Measurements from ENCODE around the gene STIM2.

Gene STIM2

GRCh38 chr4:26947318-26947717 lies 86.7 kb downstream of the STIM2 start:
- no peaks in the 10 kb centered on the region for H3K36me3 ChIP-seq (replicated peaks; ENCODE audit: insufficient read depth, low read length)
- H3K79me2 ChIP-seq (ENCODE audit: low read length): no peaks in the 10 kb centered on the region
- no peaks in the 10 kb centered on the region for H3K4me1 ChIP-seq (ENCODE audit: low read length)
- H3K27ac ChIP-seq (ENCODE audit: low read length): no peak overlapping the region
- H3F3A ChIP-seq (ENCODE audit: insufficient read depth, low read length): no peaks in the 10 kb centered on the region
- DNase-seq: no peak
- no peak overlapping the region for H2AFZ ChIP-seq (ENCODE audit: low read length)
- no peak overlapping the region for H3K9ac ChIP-seq (ENCODE audit: low read length)
- no peaks in the 10 kb centered on the region for H4K20me1 ChIP-seq (ENCODE audit: insufficient read depth, low read length)
- no peaks in the 10 kb centered on the region for H3K9me3 ChIP-seq (replicated peaks; ENCODE audit: insufficient read depth, low read length)
- H3K4me2 ChIP-seq (ENCODE audit: low read depth, low read length): no peak overlapping the region
- H3K9me2 ChIP-seq (replicated peaks; ENCODE audit: insufficient read depth, low read length): no peaks in the 10 kb centered on the region
- no peaks in the 10 kb centered on the region for H3K27me3 ChIP-seq (replicated peaks; ENCODE audit: insufficient read depth, low read length)
- no peak for TF ChIP-seq CTCF (IDR thresholded peaks at IDR 0.05; ENCODE audit: low read length)
- TF ChIP-seq EZH2 (optimal IDR thresholded peaks at IDR 0.05; ENCODE audit: low read depth, low read length): no peak
- no peak for TF ChIP-seq EZH2phosphoT487 (IDR thresholded peaks at IDR 0.05; ENCODE audit: low read length)
- H3K4me3 ChIP-seq (ENCODE audit: low read length): no peak overlapping the region

GRCh38 chr4:26950446-26950845 lies 89.8 kb downstream of the STIM2 start:
- H4K20me1 ChIP-seq (ENCODE audit: insufficient read depth, low read length): no peaks in the 10 kb centered on the region
- no peaks in the 10 kb centered on the region for H3K79me2 ChIP-seq (ENCODE audit: low read length)
- TF ChIP-seq EZH2phosphoT487 (IDR thresholded peaks at IDR 0.05; ENCODE audit: low read length) (no peak), CTCF (IDR thresholded peaks at IDR 0.05; ENCODE audit: low read length) (no peak), EZH2 (optimal IDR thresholded peaks at IDR 0.05; ENCODE audit: low read depth, low read length) (no peak)
- H3K27ac ChIP-seq (ENCODE audit: low read length): no peak overlapping the region
- no peaks in the 10 kb centered on the region for H3F3A ChIP-seq (ENCODE audit: insufficient read depth, low read length)
- no peaks in the 10 kb centered on the region for H3K36me3 ChIP-seq (replicated peaks; ENCODE audit: insufficient read depth, low read length)
- no peaks in the 10 kb centered on the region for H3K4me1 ChIP-seq (ENCODE audit: low read length)
- no peak overlapping the region for H3K4me3 ChIP-seq (ENCODE audit: low read length)
- H3K9ac ChIP-seq (ENCODE audit: low read length): no peak overlapping the region
- no peak overlapping the region for H2AFZ ChIP-seq (ENCODE audit: low read length)
- H3K4me2 ChIP-seq (ENCODE audit: low read depth, low read length): no peak overlapping the region
- H3K9me2 ChIP-seq (replicated peaks; ENCODE audit: insufficient read depth, low read length): no peaks in the 10 kb centered on the region
- no peak for DNase-seq
- no peaks in the 10 kb centered on the region for H3K9me3 ChIP-seq (replicated peaks; ENCODE audit: insufficient read depth, low read length)
- no peaks in the 10 kb centered on the region for H3K27me3 ChIP-seq (replicated peaks; ENCODE audit: insufficient read depth, low read length)

GRCh38 chr4:26952891-26953290 lies 92.2 kb downstream of the STIM2 start:
- DNase-seq: no peak
- Histone ChIP-seq H3K4me3 (ENCODE audit: low read length) (no peak overlapping the region), H3K9me3 (replicated peaks; ENCODE audit: insufficient read depth, low read length) (no peaks in the 10 kb centered on the region), H3K27me3 (replicated peaks; ENCODE audit: insufficient read depth, low read length) (no peaks in the 10 kb centered on the region), H3F3A (ENCODE audit: insufficient read depth, low read length) (no peaks in the 10 kb centered on the region), H2AFZ (ENCODE audit: low read length) (no peak overlapping the region), H3K9ac (ENCODE audit: low read length) (no peak overlapping the region), H3K9me2 (replicated peaks; ENCODE audit: insufficient read depth, low read length) (no peaks in the 10 kb centered on the region), H3K4me1 (ENCODE audit: low read length) (no peaks in the 10 kb centered on the region), H3K36me3 (replicated peaks; ENCODE audit: insufficient read depth, low read length) (no peaks in the 10 kb centered on the region), H3K79me2 (ENCODE audit: low read length) (no peaks in the 10 kb centered on the region), H3K27ac (ENCODE audit: low read length) (no peak overlapping the region), H3K4me2 (ENCODE audit: low read depth, low read length) (no peak overlapping the region), H4K20me1 (ENCODE audit: insufficient read depth, low read length) (no peaks in the 10 kb centered on the region)
- TF ChIP-seq EZH2phosphoT487 (IDR thresholded peaks at IDR 0.05; ENCODE audit: low read length): no peak
- no peak for TF ChIP-seq EZH2 (optimal IDR thresholded peaks at IDR 0.05; ENCODE audit: low read depth, low read length)
- TF ChIP-seq CTCF (IDR thresholded peaks at IDR 0.05; ENCODE audit: low read length): no peak

All from MM.1S (cell line).